Measurements from ENCODE around the gene PRIMA1. TPM values are rescaled to one million over a fixed set of nuclear protein-coding genes. Genes with fewer than 3 reads are reported as not detected.

PRIMA1 gene
- total RNA-seq, 1 experiment from 2014 or later = 4.9 TPM

DNA sequence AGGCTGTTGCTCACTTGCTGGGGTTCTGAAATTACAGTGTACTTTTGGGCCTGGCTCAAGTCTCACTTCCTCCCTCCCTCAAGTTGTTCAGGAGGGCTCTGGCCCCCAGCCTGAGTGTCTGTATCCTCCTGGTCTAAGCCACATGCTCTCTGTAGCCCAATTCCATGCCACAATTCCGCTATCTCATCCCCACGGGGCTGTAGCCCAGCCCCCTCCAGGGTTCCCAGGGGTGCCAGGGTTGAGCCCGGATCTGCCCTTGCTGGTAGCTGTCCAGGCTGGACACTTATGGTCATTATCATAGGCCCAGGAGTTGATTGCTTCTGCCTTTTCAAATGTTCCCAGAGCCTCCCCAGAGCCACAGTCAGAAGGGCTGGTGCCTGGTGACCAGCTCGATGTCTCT lies 65.3 kb downstream of the PRIMA1 start:
- POLR2A ChIA-PET = no interaction called here
- CTCF ChIA-PET = no interaction called here
- TF ChIP-seq RORB (CRISPR knock-in tag; IDR thresholded peaks at IDR 0.05) = no peak
- no peak for TF ChIP-seq ZNF532 (CRISPR knock-in tag; IDR thresholded peaks at IDR 0.05; ENCODE audit: borderline replicate concordance)
- TF ChIP-seq, protein P1, sequence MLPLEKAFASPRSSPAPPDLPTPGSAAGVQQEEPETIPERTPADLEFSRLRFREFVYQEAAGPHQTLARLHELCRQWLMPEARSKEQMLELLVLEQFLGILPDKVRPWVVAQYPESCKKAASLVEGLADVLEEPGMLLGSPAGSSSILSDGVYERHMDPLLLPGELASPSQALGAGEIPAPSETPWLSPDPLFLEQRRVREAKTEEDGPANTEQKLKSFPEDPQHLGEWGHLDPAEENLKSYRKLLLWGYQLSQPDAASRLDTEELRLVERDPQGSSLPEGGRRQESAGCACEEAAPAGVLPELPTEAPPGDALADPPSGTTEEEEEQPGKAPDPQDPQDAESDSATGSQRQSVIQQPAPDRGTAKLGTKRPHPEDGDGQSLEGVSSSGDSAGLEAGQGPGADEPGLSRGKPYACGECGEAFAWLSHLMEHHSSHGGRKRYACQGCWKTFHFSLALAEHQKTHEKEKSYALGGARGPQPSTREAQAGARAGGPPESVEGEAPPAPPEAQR (CRISPR knock-in tag; IDR thresholded peaks at IDR 0.05) = no peak
- ATAC-seq (no peak), DNase-seq (ENCODE audit: low spot score) (no peak)
- Mint-ChIP-seq H3K36me3 (no peaks in the 10 kb centered on the region), H3K4me3 (no peak overlapping the region), H3K27me3 (ENCODE audit: low read depth) (no peaks in the 10 kb centered on the region), H3K27ac (no peak overlapping the region), H3K9me3 (peaks cover 5% of the 10 kb centered on the region; the same call in 1 of the 2 replicates), H3K4me1 (peaks cover 4% of the 10 kb centered on the region; the same call in 1 of the 2 replicates)

GRCh38 chr14:93720981-93721483 lies 67.3 kb downstream of the PRIMA1 start:
- no peaks in the 10 kb centered on the region for H3K27me3 Mint-ChIP-seq (ENCODE audit: low read depth)
- peaks cover 5% of the 10 kb centered on the region; the same call in 1 of the 2 replicates for H3K9me3 Mint-ChIP-seq
- no peaks in the 10 kb centered on the region for H3K36me3 Mint-ChIP-seq
- POLR2A ChIA-PET = no interaction called here
- CTCF ChIA-PET = no interaction called here
- DNase-seq (ENCODE audit: low spot score) (no peak), ATAC-seq (no peak)
- H3K4me1 Mint-ChIP-seq = peaks cover 4% of the 10 kb centered on the region; the same call in 1 of the 2 replicates
- no peak overlapping the region for H3K4me3 Mint-ChIP-seq
- TF ChIP-seq FOXP4 (CRISPR knock-in tag; IDR thresholded peaks at IDR 0.05) = no peak
- TF ChIP-seq GABPB1 (CRISPR knock-in tag; IDR thresholded peaks at IDR 0.05) = no peak
- no peak for TF ChIP-seq ZBTB21 (CRISPR knock-in tag; IDR thresholded peaks at IDR 0.05; ENCODE audit: borderline replicate concordance)
- TF ChIP-seq, protein P2, sequence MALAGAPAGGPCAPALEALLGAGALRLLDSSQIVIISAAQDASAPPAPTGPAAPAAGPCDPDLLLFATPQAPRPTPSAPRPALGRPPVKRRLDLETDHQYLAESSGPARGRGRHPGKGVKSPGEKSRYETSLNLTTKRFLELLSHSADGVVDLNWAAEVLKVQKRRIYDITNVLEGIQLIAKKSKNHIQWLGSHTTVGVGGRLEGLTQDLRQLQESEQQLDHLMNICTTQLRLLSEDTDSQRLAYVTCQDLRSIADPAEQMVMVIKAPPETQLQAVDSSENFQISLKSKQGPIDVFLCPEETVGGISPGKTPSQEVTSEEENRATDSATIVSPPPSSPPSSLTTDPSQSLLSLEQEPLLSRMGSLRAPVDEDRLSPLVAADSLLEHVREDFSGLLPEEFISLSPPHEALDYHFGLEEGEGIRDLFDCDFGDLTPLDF (CRISPR knock-in tag; IDR thresholded peaks at IDR 0.05) = no peak
- no peak for TF ChIP-seq CDX4 (CRISPR knock-in tag; IDR thresholded peaks at IDR 0.05; ENCODE audit: borderline replicate concordance)
- TF ChIP-seq IRF2 (CRISPR knock-in tag; IDR thresholded peaks at IDR 0.05; ENCODE audit: borderline replicate concordance, low read depth) = no peak
- no peak for TF ChIP-seq FOXK1 (CRISPR knock-in tag; IDR thresholded peaks at IDR 0.05)
- TF ChIP-seq PREB (CRISPR knock-in tag; IDR thresholded peaks at IDR 0.05; ENCODE audit: borderline replicate concordance) = no peak
- TF ChIP-seq, protein P3, sequence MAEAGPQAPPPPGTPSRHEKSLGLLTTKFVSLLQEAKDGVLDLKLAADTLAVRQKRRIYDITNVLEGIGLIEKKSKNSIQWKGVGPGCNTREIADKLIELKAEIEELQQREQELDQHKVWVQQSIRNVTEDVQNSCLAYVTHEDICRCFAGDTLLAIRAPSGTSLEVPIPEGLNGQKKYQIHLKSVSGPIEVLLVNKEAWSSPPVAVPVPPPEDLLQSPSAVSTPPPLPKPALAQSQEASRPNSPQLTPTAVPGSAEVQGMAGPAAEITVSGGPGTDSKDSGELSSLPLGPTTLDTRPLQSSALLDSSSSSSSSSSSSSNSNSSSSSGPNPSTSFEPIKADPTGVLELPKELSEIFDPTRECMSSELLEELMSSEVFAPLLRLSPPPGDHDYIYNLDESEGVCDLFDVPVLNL (CRISPR knock-in tag; IDR thresholded peaks at IDR 0.05; ENCODE audit: borderline replicate concordance, low read depth) = no peak
- TF ChIP-seq ZNF232 (CRISPR knock-in tag; IDR thresholded peaks at IDR 0.05) = no peak
- TF ChIP-seq SP1 (CRISPR knock-in tag; conservative IDR thresholded peaks at IDR 0.05) = no peak
- no peak overlapping the region for H3K27ac Mint-ChIP-seq
